Measurements from ENCODE around the gene LRRN2.

DNA sequence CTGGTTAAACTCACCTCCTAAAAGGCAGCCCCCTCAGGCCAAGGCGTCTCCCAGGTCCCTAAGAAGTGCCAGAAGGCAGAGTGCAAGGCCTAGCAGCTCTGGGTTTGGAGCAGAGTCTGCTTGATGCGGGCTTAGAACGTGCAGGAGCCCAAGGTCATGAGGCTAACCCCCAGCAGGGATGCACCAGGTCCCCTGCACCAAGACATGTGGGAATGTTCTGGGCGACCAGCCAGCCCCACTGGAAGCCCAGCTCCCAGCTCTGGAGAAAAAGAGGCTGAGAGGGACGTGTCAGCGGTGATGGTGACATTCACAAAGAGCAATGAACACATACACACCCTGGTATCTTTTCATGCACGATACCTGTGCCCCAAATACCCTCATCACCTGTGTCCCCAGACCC, 5.1 kb downstream of the LRRN2 start:
- TF ChIP-seq, protein P1, sequence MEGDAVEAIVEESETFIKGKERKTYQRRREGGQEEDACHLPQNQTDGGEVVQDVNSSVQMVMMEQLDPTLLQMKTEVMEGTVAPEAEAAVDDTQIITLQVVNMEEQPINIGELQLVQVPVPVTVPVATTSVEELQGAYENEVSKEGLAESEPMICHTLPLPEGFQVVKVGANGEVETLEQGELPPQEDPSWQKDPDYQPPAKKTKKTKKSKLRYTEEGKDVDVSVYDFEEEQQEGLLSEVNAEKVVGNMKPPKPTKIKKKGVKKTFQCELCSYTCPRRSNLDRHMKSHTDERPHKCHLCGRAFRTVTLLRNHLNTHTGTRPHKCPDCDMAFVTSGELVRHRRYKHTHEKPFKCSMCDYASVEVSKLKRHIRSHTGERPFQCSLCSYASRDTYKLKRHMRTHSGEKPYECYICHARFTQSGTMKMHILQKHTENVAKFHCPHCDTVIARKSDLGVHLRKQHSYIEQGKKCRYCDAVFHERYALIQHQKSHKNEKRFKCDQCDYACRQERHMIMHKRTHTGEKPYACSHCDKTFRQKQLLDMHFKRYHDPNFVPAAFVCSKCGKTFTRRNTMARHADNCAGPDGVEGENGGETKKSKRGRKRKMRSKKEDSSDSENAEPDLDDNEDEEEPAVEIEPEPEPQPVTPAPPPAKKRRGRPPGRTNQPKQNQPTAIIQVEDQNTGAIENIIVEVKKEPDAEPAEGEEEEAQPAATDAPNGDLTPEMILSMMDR (IDR thresholded peaks at IDR 0.05) = no peak
- TF ChIP-seq POLR2A (IDR thresholded peaks at IDR 0.05) = no peak
- no peak for TF ChIP-seq POLR2AphosphoS5 (IDR thresholded peaks at IDR 0.05)
- TF ChIP-seq EP300 (IDR thresholded peaks at IDR 0.05) = no peak

All from gastroesophageal sphincter (tissue), 3 donors.